Pancreas (tissue), 10 donors: ENCODE results near the gene RAB37. TPM values are rescaled to one million over a fixed set of nuclear protein-coding genes. Genes with fewer than 3 reads are reported as not detected.

Experiments used
- ATAC-seq, 4 donors: fragments of 200-7000 bp; cut with Tn5 transposase; one replicate each; pipeline versions ENCODE4 v1.8.0 to v1.9.1; 2020; ENCODE audit warnings: mild to moderate bottlenecking in 4 of 4, moderate library complexity in 4 of 4
- DNase-seq, 6 donors: peaks; one replicate each; pipeline ENCODE4 v3.0.0-alpha.2; 2020
- FAIRE-seq: peaks from 2 replicates; lab custom pipeline; 2012; peaks lifted over from hg19 to GRCh38; lab: Jason Lieb, UNC
- H3K27ac ChIP-seq, 4 donors: fragments of 200-600 bp; sonication (generic); 1 replicate in 3 of 4; 2 replicates in 1 of 4; pipeline versions ENCODE4 v1.5.0 to v1.8.0; 2020
- H3K27me3 ChIP-seq, 4 donors: fragments of 200-600 bp; one replicate each; pipeline ENCODE4 v1.8.0; 2021
- H3K36me3 ChIP-seq, 3 donors: fragments of 200-600 bp; sonication (generic) in 1 of 3; one replicate each; pipeline versions ENCODE4 v1.5.0 to v1.8.0; 2020 to 2021
- H3K4me1 ChIP-seq, 3 donors: fragments of 200-600 bp; one replicate each; pipeline ENCODE4 v1.8.0; 2021
- H3K4me3 ChIP-seq, 4 donors: fragments of 200-600 bp; sonication (generic) in 2 of 4; one replicate each; pipeline versions ENCODE4 v1.5.0 to v1.8.0; 2020 to 2021
- H3K9me3 ChIP-seq, 4 donors: fragments of 200-600 bp; one replicate each; pipeline ENCODE4 v1.8.0; 2021
- CTCF ChIP-seq, 4 donors: fragments of 200-600 bp; sonication (generic) in 3 of 4; IDR thresholded peaks; one replicate each; pipeline versions ENCODE4 v1.5.0 to v1.8.0; 2021; ENCODE audit warnings: antibody characterized with exemption in 4 of 4
- WGBS, 2 donors: extraction: QIAGEN DNeasy Blood & Tissue Kit; methylation state at CpG; one replicate each; pipeline ENCODE4 v1.1.7; 2013; 5-methylcytosine and 5-hydroxymethylcytosine counted together
- intact Hi-C, 3 donors: fragments of 100-400 bp; cut with DNase I; formaldehyde crosslinking; loops; one replicate each; pipeline versions ENCODE4 v1.11.1 to v1.14.2; 2022
- polyA plus RNA-seq, 2 donors: library from polyadenylated mRNA; stranded (reverse); fragments of 200-250 nt; gene quantifications; one replicate each; pipeline ENCODE4 v1.2.3, GENCODE V29; 2013
- total RNA-seq, 6 donors: library from RNA; stranded (reverse); fragmentation: NEBNext Ultra II Directional in 4 of 6; extraction: Animal tissue kit (Norgen Biotek cat#: 25700) in 4 of 6; gene quantifications; one replicate each; pipeline versions ENCODE4 v1.2.1 to v1.2.4, GENCODE V29; 2021 to 2023
- donor health status: healthy with polysubstance abuse.
- donor health status: DM: no; HTN: no; CAD: no; lungs with moderate emphysema.
- donor health status: DM: no; HTN: no; CAD: no.
- donor health status: control.
- donor health status: control.
- donor health status: Bipolar disorder and iron deficiency.
- donor health status: DM: yes; HTN: yes; CAD: no.
- donor health status: DM: no; HTN: no; CAD: no.
- donor health status: DM: no; HTN: no; CAD: no.
- donor health status: DM: yes; HTN: yes; CAD: no.

Gene RAB37
- total and polyA plus RNA-seq, 8 donors: 0.79 to 3.1 (median 1.3) TPM

- H3K9me3 ChIP-seq: no peaks in the 10 kb centered on the region
- 73 to 82% methylated on average over 12 of the region's 12 CpGs for WGBS, 2 donors
- no peak for TF ChIP-seq CTCF (IDR thresholded peaks at IDR 0.05)
- peaks cover 0 to 4% (median 0%) of the 10 kb centered on the region in 3 donors for H3K4me1 ChIP-seq
- H3K4me3 ChIP-seq: no peak overlapping the region
- no peak overlapping the region for H3K27ac ChIP-seq
- ATAC-seq (no peak), DNase-seq (no peak), FAIRE-seq (no peak)
- no peaks in the 10 kb centered on the region for H3K36me3 ChIP-seq
- intact Hi-C loops: no loop called here
- H3K27me3 ChIP-seq: peaks cover 0 to 2% (median 0%) of the 10 kb centered on the region in 4 donors
Observed at GRCh38 chr17:74732042-74732867, 4.8 kb upstream of the RAB37 start.

GRCh38 chr17:74733365-74734122 is 3.5 kb upstream of the RAB37 start:
- no peaks in the 10 kb centered on the region for H3K9me3 ChIP-seq
- no peaks in the 10 kb centered on the region for H3K36me3 ChIP-seq
- H3K27ac ChIP-seq: no peak overlapping the region
- WGBS, 2 donors: 68 to 72% methylated on average over 9 of the region's 9 CpGs
- TF ChIP-seq CTCF (IDR thresholded peaks at IDR 0.05): no peak
- no peak for FAIRE-seq
- peaks cover 0 to 10% (median 0%) of the 10 kb centered on the region in 3 donors for H3K4me1 ChIP-seq
- no peak for DNase-seq
- no peak for ATAC-seq
- peaks cover 0 to 4% (median 0%) of the 10 kb centered on the region in 4 donors for H3K27me3 ChIP-seq
- H3K4me3 ChIP-seq: no peak overlapping the region
- intact Hi-C loops: no loop called here

- H3K27ac ChIP-seq: no peak overlapping the region
- H3K36me3 ChIP-seq: no peaks in the 10 kb centered on the region
- FAIRE-seq (no peak), ATAC-seq (no peak), DNase-seq (no peak)
- H3K27me3 ChIP-seq: peaks cover 0 to 4% (median 0%) of the 10 kb centered on the region in 4 donors
- WGBS, 2 donors: 90 to 99% methylated on average over 3 of the region's 3 CpGs
- H3K9me3 ChIP-seq: no peaks in the 10 kb centered on the region
- no peak for TF ChIP-seq CTCF (IDR thresholded peaks at IDR 0.05)
- peaks cover 0 to 10% (median 0%) of the 10 kb centered on the region in 3 donors for H3K4me1 ChIP-seq
- H3K4me3 ChIP-seq: no peak overlapping the region
- intact Hi-C loops: no loop called here
Observed at GRCh38 chr17:74734256-74734655, 2.8 kb upstream of the RAB37 start.

GRCh38 chr17:74737299-74738050 is 419 bp downstream of the RAB37 start:
- Histone ChIP-seq H3K9me3 (no peaks in the 10 kb centered on the region), H3K4me3 (peak overlapping the region in 2 of 4 donors; percentile 29 to 41), H3K27me3 (peaks cover 0 to 4% (median 0%) of the 10 kb centered on the region in 4 donors), H3K27ac (peak overlapping the region in 2 of 4 donors; percentile 53 to 62), H3K36me3 (no peaks in the 10 kb centered on the region), H3K4me1 (peaks cover 0 to 10% (median 0%) of the 10 kb centered on the region in 3 donors)
- no peak for TF ChIP-seq CTCF (IDR thresholded peaks at IDR 0.05)
- ATAC-seq: peak; percentile 12 to 27 (median 18)
- WGBS, 2 donors: 8 to 14% methylated on average over 33 to 38 of the region's 38 CpGs
- peak in 1 of 6 donors; percentile 18 for DNase-seq
- intact Hi-C loops: loop anchor here in 1 of 3 donors (5.0 kb wide), 2 partner anchors 35 to 85 kb away; no protein-coding TSS in a partner anchor
- no peak for FAIRE-seq
